Uterus (tissue), 2 donors: ENCODE measurements around the gene SEC14L5.

ENCODE experiments used
- POLR2A ChIP-seq, 2 donors: fragments of 450-650 bp; IDR thresholded peaks; one replicate each; pipeline ENCODE4 v1.6.1; 2016; ENCODE audit warnings: antibody characterized with exemption in 2 of 2, mild to moderate bottlenecking in 1 of 2, moderate library complexity in 1 of 2
- TF ChIP-seq, protein P1 (sequence below), 4 experiments: fragments of 200-600 bp in 2 of 4; fragments of 450-650 bp in 2 of 4; sonication (generic) in 2 of 4; IDR thresholded peaks; one replicate each; pipeline ENCODE4 v1.5.1; 2016 to 2019; ENCODE audit warnings: antibody characterized with exemption in 4 of 4, mild to moderate bottlenecking in 2 of 4, moderate library complexity in 1 of 4

DNA sequence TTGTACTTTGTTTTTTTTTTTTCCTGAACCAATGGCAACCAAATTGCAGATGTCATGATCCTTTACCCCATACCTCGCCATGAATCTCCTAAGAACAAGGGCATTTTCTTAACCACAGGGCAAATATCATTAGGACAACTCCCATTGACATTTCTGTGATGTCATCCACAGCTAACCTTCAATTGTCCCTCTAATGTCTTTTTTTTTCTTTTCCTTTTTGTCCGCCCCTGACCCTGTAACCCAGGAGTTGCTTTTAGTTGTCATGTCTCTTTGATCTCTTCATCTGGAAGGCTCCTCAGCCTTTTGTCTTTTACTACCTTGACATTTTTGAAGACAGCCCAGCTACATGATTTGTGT, 76.0 kb downstream of the SEC14L5 start:
- TF ChIP-seq, protein P1, sequence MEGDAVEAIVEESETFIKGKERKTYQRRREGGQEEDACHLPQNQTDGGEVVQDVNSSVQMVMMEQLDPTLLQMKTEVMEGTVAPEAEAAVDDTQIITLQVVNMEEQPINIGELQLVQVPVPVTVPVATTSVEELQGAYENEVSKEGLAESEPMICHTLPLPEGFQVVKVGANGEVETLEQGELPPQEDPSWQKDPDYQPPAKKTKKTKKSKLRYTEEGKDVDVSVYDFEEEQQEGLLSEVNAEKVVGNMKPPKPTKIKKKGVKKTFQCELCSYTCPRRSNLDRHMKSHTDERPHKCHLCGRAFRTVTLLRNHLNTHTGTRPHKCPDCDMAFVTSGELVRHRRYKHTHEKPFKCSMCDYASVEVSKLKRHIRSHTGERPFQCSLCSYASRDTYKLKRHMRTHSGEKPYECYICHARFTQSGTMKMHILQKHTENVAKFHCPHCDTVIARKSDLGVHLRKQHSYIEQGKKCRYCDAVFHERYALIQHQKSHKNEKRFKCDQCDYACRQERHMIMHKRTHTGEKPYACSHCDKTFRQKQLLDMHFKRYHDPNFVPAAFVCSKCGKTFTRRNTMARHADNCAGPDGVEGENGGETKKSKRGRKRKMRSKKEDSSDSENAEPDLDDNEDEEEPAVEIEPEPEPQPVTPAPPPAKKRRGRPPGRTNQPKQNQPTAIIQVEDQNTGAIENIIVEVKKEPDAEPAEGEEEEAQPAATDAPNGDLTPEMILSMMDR (IDR thresholded peaks at IDR 0.05), result no peak
- no peak for TF ChIP-seq POLR2A (IDR thresholded peaks at IDR 0.05)
